Panc1 (cell line): ENCODE data around the gene PDXDC1. TPM values are rescaled to one million over a fixed set of nuclear protein-coding genes. Genes with fewer than 3 reads are reported as not detected.
A peak's percentile ranks its signal among the peaks of the same experiment; 100 is the strongest.

Source experiments
- ATAC-seq: fragments of 200-7000 bp; cut with Tn5 transposase; 2 replicates; pipeline ENCODE4 v1.9.1; 2020; ENCODE audit warnings: mild to moderate bottlenecking, moderate library complexity
- BruUV-seq: library from RNA; stranded (reverse); fragments of 400-500 nt; replicated peaks from 2 replicates; lab custom pipeline; 2021; lab: Mats Ljungman, UMichigan
- CTCF ChIA-PET: fragments of 300-600 bp; sonication (Branson Sonifier 250); formaldehyde crosslinking; loops from one replicate; lab custom pipeline; 2022; ENCODE audit warnings: antibody characterized with exemption; lab: Charles Lee
- POLR2A ChIA-PET: fragments of 300-600 bp; sonication (Branson Sonifier 250); formaldehyde crosslinking; loops from one replicate; lab custom pipeline; 2022; ENCODE audit warnings: antibody characterized with exemption; lab: Charles Lee
- DNase-seq: peaks from one replicate; pipeline ENCODE4 v3.0.0-alpha.2; 2010; ENCODE audit warnings: low read depth, low spot score
- H3K27ac ChIP-seq: 2 replicates; pipeline ENCODE4 v1.5.1; 2011; ENCODE audit warnings: mild to moderate bottlenecking, low read length, inconsistent platforms
- H3K27me3 ChIP-seq: fragments of 200-500 bp; sonication (Bioruptor generic); 2 replicates; pipeline ENCODE4 v1.6.0; 2014; ENCODE audit warnings: low read length, inconsistent platforms; ENCODE audit not compliant: control insufficient read depth, insufficient read depth
- H3K36me3 ChIP-seq: fragments of 200-500 bp; sonication (Bioruptor generic); 2 replicates; pipeline ENCODE4 v1.5.1; 2014; ENCODE audit warnings: inconsistent platforms, mild to moderate bottlenecking, low read length, moderate library complexity; ENCODE audit not compliant: control insufficient read depth, insufficient read depth
- H3K4me1 ChIP-seq: 2 replicates; pipeline ENCODE4 v1.5.1; 2011; ENCODE audit warnings: inconsistent platforms, mild to moderate bottlenecking, low read length, moderate library complexity; ENCODE audit not compliant: control insufficient read depth, insufficient read depth
- H3K4me3 ChIP-seq, 2 experiments: 2 replicates each; pipeline ENCODE4 v1.5.1; 2011 to 2012; ENCODE audit warnings: low read depth in 2 of 2, low read length in 2 of 2, mild to moderate bottlenecking in 2 of 2, inconsistent platforms in 1 of 2, moderate library complexity in 1 of 2
- H3K9me3 ChIP-seq: fragments of 200-500 bp; sonication (Bioruptor generic); 2 replicates; pipeline ENCODE4 v1.5.1; 2014; ENCODE audit warnings: low read depth, mild to moderate bottlenecking, inconsistent platforms, low read length, moderate library complexity; ENCODE audit not compliant: control insufficient read depth, insufficient read depth
- POLR2AphosphoS5 ChIP-seq: IDR thresholded peaks from 2 replicates; pipeline ENCODE4 v1.6.1; 2012; ENCODE audit warnings: mild to moderate bottlenecking, low read depth, low read length, moderate library complexity
- SIN3A ChIP-seq: IDR thresholded peaks from 2 replicates; pipeline ENCODE4 v1.6.1; 2012; ENCODE audit warnings: low read depth, mild to moderate bottlenecking, low read length, moderate library complexity, borderline replicate concordance; ENCODE audit not compliant: insufficient read depth
- TCF7L2 ChIP-seq: IDR thresholded peaks from 2 replicates; pipeline ENCODE4 v1.6.1; 2011; ENCODE audit warnings: mild to moderate bottlenecking, low read depth, low read length, inconsistent platforms
- in situ Hi-C: cut with HindIII; loops from 2 replicates; pipeline ENCODE4 v1.10.0; 2016; ENCODE audit warnings: low sequenced_read_pairs, low pct_unique_long_range_greater_than_20kb
- intact Hi-C: fragments of 100-400 bp; cut with micrococcal nuclease; formaldehyde crosslinking; loops from one replicate; pipeline ENCODE4 v1.10.0; 2022; ENCODE audit not compliant: unreplicated experiment
- total RNA-seq: library from RNA; stranded (reverse); gene quantifications from one replicate; pipeline ENCODE4 v1.2.1, GENCODE V29; 2021; ENCODE audit not compliant: unreplicated experiment
- TF ChIP-seq, protein P1 (sequence below): fragments of 450-650 bp; IDR thresholded peaks from 2 replicates; pipeline ENCODE4 v1.5.1; 2017; ENCODE audit warnings: mild to moderate bottlenecking
- TF ChIP-seq, protein P2 (sequence below), 2 experiments: IDR thresholded peaks; 2 replicates each; pipeline ENCODE4 v1.6.1; 2011 to 2012; ENCODE audit warnings: low read depth in 2 of 2, control low read depth in 1 of 2, low read length in 1 of 2, mild to moderate bottlenecking in 1 of 2, moderate library complexity in 1 of 2; ENCODE audit not compliant: insufficient read depth in 1 of 2

Gene PDXDC1
- total RNA-seq, 1 experiment from 2014 or later, result 103 TPM

DNA sequence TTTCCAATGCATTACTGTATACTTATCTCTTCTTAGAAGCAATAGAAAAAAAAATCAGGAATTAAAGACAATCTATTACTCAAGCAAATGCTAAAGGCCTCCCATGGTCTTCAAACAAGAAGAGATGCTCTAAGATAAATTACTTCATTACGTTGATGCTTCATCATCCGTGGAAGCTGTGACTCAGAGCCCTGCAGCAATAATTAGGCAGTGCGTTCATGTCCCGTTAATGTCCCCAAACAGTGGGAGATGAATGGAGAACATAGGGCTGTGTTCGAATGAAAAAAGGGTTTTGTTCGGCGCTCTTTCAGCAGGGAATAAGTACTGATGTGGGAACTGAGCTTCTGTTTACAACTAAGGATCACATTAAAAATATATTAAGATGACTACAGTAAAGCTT is 15.9 kb upstream of the PDXDC1 start:
- no peak for ATAC-seq
- Histone ChIP-seq H3K36me3 (no peaks in the 10 kb centered on the region), H3K27ac (no peak overlapping the region), H3K9me3 (no peaks in the 10 kb centered on the region), H3K4me1 (no peaks in the 10 kb centered on the region), H3K4me3 (no peak overlapping the region), H3K27me3 (no peaks in the 10 kb centered on the region)
- BruUV-seq, result no TSS peak
- in situ Hi-C loops, result no loop called here
- no peak for DNase-seq
- intact Hi-C loops, result no loop called here
- ChIA-PET CTCF (no interaction called here), POLR2A (no interaction called here)
- TF ChIP-seq POLR2AphosphoS5, result no peak
- TF ChIP-seq, protein P1, sequence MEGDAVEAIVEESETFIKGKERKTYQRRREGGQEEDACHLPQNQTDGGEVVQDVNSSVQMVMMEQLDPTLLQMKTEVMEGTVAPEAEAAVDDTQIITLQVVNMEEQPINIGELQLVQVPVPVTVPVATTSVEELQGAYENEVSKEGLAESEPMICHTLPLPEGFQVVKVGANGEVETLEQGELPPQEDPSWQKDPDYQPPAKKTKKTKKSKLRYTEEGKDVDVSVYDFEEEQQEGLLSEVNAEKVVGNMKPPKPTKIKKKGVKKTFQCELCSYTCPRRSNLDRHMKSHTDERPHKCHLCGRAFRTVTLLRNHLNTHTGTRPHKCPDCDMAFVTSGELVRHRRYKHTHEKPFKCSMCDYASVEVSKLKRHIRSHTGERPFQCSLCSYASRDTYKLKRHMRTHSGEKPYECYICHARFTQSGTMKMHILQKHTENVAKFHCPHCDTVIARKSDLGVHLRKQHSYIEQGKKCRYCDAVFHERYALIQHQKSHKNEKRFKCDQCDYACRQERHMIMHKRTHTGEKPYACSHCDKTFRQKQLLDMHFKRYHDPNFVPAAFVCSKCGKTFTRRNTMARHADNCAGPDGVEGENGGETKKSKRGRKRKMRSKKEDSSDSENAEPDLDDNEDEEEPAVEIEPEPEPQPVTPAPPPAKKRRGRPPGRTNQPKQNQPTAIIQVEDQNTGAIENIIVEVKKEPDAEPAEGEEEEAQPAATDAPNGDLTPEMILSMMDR, result no peak
- TF ChIP-seq, protein P2, sequence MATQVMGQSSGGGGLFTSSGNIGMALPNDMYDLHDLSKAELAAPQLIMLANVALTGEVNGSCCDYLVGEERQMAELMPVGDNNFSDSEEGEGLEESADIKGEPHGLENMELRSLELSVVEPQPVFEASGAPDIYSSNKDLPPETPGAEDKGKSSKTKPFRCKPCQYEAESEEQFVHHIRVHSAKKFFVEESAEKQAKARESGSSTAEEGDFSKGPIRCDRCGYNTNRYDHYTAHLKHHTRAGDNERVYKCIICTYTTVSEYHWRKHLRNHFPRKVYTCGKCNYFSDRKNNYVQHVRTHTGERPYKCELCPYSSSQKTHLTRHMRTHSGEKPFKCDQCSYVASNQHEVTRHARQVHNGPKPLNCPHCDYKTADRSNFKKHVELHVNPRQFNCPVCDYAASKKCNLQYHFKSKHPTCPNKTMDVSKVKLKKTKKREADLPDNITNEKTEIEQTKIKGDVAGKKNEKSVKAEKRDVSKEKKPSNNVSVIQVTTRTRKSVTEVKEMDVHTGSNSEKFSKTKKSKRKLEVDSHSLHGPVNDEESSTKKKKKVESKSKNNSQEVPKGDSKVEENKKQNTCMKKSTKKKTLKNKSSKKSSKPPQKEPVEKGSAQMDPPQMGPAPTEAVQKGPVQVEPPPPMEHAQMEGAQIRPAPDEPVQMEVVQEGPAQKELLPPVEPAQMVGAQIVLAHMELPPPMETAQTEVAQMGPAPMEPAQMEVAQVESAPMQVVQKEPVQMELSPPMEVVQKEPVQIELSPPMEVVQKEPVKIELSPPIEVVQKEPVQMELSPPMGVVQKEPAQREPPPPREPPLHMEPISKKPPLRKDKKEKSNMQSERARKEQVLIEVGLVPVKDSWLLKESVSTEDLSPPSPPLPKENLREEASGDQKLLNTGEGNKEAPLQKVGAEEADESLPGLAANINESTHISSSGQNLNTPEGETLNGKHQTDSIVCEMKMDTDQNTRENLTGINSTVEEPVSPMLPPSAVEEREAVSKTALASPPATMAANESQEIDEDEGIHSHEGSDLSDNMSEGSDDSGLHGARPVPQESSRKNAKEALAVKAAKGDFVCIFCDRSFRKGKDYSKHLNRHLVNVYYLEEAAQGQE (IDR thresholded peaks at IDR 0.05; ENCODE audit: insufficient read depth in 1 of 2, low read depth in 2 of 2, low read length in 1 of 2), result no peak
- no peak for TF ChIP-seq TCF7L2
- no peak for TF ChIP-seq SIN3A

DNA sequence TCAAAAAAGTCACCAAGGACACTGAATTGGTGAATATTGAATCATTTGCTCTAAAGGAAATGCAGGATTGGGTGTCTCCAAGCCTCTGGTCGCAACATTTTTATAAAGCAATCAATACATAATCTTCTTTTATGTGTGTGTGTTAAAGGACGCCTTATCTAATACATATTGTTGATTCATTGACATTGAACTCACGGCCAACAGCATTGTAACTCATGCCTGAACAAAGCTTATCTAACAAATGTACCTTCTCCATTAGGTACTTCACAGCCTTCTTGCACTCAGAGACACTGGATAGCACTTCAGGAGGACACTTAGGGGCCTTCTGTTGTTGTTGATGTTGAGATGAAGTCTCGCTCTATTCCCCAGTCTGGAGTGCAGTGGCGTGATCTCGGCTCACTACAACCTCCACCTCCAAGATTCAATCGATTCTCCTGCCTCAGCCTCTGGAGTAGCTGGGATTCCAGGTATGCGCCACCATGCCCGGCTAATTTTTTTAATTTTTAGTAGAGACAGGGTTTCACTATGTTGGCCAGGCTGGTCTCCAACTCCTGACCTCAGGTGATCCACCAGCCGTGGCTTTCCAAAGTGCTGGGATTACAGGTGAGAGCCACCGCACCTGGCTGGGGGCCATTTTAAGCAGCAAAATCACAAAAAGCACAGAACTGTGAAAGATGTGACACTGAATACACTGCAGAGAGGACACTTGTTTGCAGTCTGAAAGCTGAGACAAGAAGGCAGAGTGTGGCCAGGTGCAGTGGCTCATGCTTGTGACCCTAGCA is 13.2 kb upstream of the PDXDC1 start:
- POLR2A ChIA-PET, result no interaction called here
- intact Hi-C loops, result no loop called here
- no peaks in the 10 kb centered on the region for H3K27me3 ChIP-seq

More for the DNA sequence above, 13.2 kb upstream of the PDXDC1 start:
- DNase-seq (no peak), ATAC-seq (0 out of 2 replicates have a peak, but pooled peaks have one; percentile 33)
- no peaks in the 10 kb centered on the region for H3K4me1 ChIP-seq
- in situ Hi-C loops, result no loop called here
- CTCF ChIA-PET, result no interaction called here
- no peak overlapping the region for H3K27ac ChIP-seq
- no peak for TF ChIP-seq SIN3A
- no peak for TF ChIP-seq TCF7L2
- H3K4me3 ChIP-seq, result no peak overlapping the region
- H3K36me3 ChIP-seq, result no peaks in the 10 kb centered on the region
- BruUV-seq, result no TSS peak
- no peaks in the 10 kb centered on the region for H3K9me3 ChIP-seq
